Measurements from ENCODE around the gene TTYH2.

- TF ChIP-seq CTCF (IDR thresholded peaks at IDR 0.05) (no peak), POLR2A (IDR thresholded peaks at IDR 0.05) (no peak), POLR2AphosphoS5 (IDR thresholded peaks at IDR 0.05) (no peak)
Observed at GRCh38 chr17:74267579-74267978, 54.2 kb downstream of the TTYH2 start.

All from breast epithelium (tissue), 3 donors.